Stimulated activated CD8-positive, alpha-beta memory T cell treated with anti-CD3 and anti-CD28 coated beads, Interleukin-15, amount 100 ng/mL, for 1 hour (primary cell): Measurements from ENCODE around the gene KIRREL3.

Experiments used
- DNase-seq: peaks from one replicate; pipeline ENCODE4 v3.0.0-alpha.2; 2020; ENCODE audit warnings: low read depth

The KIRREL3 gene

GRCh38 chr11:126485021-126485792 is 515.4 kb downstream of the KIRREL3 start:
- DNase-seq, result no peak

- DNase-seq, result no peak
These were observed 516.3 kb downstream of the KIRREL3 start for GRCh38 chr11:126484266-126484665.

DNA sequence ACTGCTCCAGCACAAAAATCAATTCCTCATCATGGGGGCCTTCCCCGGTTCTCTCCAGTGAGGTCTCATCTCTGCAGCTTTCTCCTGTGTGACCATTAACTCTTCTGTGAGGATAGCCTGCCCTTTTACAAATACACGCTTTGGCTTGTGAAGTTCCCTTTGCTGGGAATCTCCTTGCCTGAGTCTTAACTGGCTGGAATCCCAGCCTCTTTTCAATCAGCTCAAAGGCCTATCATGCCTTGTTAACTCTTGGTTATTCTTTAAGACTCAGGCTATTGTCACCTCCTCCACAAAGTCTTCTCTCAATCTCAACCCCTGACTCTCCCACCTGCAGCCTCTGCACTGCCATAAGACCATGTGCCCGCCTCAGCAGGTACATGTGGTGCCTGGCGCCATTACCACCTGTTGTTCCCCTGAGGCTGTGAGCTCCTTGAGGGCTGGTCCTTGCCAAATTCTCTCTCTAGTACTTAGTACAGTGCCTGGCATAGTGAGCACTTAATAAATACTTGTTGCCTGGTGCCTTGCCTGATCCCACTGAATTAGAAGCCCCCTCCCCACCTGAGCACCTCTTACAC is 516.9 kb downstream of the KIRREL3 start:
- DNase-seq, result no peak

DNA sequence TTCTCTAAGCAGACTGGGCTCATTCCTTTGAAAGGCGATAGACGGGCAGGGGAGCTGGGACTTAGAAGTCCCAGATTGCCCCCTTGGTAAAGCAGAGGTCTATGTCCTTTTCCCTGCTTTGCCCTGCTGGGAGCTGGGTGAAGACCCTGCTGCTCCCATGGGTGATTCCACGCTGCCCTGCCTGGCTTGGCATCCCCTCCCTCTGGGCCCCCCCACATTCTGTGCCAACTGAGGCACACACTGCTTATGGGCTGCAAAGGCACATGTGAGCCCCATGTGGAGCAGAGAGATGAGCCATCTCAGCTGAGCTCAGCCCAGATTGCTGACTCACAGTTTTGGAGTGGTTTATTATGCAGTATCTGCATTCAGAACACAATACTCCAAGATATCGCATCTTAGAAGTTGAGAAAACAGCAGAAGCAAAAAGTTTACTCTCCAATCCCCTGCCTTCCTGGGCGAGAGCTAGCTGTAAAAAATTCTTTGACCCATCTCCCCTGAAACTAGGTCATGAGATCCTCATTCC is 517.9 kb downstream of the KIRREL3 start:
- no peak for DNase-seq

GRCh38 chr11:126481303-126481680 is 519.3 kb downstream of the KIRREL3 start:
- DNase-seq, result no peak

- DNase-seq, result peak; percentile 40
These were observed 519.9 kb downstream of the KIRREL3 start for GRCh38 chr11:126480410-126481302.

- no peak for DNase-seq
These were observed 520.6 kb downstream of the KIRREL3 start for GRCh38 chr11:126480015-126480409.

DNA sequence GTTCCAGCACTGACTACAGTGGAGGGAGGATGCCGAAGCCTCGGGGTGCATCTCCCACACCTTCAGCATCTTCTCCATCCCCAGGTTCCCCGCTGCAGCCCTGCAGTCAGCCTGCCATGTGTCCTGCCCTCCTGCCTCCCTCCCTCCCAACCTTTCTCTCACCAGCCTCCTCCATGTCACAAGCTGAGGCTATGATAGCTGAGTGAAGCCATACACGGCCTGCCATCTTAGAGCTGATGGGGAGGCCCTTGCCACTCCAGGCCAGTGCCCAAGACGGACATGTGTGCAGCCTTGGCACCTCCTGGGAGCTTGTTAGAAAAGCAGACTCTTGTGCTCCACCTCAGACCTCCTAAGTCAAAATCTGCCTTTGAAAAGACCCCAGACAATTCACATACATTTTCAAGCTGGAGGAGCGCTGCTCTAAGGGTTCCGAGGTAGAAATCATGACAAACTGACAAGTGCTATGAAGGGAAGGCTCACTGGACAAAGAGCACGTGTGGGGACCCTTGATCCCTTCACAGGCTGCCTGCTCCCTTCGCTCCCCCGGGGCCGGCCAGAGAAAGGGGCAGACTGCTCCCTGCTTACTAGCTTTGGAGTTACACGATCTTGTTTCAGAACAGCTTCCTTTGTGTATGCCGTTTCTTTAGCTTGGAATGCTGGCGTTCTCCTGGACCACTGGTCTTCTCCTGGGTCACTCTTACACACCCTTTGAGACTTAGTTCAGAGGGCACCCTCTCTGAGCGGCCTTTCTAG is 521.2 kb downstream of the KIRREL3 start:
- DNase-seq, result no peak

DNA sequence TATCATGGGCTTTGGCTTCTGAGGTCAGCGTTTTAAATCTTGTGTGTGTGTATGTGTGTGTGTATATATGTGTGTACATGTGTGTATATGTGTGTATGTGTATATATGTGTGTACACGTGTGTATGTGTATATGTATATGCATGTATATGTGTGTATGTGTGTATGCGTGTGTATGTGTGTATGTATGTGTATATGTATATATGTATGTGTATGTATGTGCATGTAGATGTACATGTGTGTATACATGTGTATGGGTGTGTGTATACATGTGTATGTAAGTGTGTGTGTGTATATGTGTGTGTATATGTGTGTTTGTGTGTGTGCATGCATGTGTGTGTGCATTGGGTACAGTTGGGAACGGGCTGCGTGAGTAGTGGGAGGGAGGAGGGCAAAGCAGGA is 522.1 kb downstream of the KIRREL3 start:
- no peak for DNase-seq

- no peak for DNase-seq
These were observed 522.9 kb downstream of the KIRREL3 start for GRCh38 chr11:126477535-126478305.

DNA sequence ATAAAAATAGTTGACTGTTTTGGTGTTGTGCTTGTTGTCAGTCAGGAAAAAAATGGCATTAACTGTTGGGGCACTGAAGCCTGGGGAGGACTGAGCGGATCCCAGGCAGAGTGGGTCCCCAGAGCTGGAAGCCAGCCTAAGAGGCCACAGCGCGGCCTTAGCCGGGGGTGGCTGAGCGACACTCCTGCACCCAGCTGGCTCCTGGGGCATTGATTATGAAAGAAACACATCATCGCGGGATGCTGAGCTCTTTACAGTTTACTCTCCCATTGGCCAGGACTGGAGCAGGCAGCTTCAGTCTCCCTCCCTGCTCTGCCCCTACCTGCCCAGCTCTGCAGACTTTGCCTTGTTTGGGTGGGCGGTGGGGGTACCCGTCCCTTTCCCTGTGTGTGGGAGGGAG is 523.6 kb downstream of the KIRREL3 start:
- no peak for DNase-seq

- DNase-seq, result no peak
These were observed 524.2 kb downstream of the KIRREL3 start for GRCh38 chr11:126476266-126476924.

GRCh38 chr11:126475014-126475991 is 525.3 kb downstream of the KIRREL3 start:
- DNase-seq, result no peak

GRCh38 chr11:126474220-126474619 is 526.4 kb downstream of the KIRREL3 start:
- DNase-seq, result no peak

DNA sequence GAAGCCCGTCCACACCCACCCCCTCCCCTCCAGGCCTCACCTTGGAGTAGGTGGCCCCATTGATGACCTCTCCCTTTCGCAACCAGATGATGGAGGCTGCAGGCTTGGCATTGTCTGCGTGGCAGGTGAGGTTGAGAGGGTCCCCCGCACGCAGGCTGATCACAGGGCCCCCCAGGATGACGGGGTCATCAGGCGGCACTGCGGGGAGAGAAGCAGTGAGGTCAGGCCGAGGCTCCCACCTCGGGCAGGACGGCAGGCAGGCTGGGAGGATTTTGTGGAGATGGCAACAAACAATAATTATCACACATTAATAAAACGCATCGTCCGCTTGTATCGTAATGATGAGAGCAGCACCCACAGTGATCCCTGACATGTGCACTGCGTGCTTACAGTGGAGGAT is 527.3 kb downstream of the KIRREL3 start:
- DNase-seq, result no peak

DNA sequence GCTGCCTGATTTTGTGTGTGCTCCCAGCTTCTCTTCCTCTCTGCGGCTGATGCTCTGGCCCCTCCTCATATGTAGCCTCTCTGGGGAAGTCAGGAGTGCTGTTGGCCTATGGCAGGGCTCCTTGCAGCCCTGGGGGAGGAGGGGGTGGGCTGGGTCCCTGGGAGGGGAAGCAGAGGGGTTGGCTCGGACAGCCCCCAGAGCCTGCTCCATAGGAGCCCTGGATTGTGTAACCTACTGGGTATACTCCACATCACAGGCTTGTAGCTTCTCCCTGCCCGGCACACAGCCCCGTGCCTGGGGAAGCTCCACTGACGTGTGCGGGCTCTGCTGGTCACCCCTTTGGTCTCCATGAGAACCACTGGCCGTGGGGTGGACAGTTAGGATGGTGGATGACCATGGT is 531.3 kb downstream of the KIRREL3 start:
- no peak for DNase-seq

- no peak for DNase-seq
These were observed 532.5 kb downstream of the KIRREL3 start for GRCh38 chr11:126468102-126468521.

DNA sequence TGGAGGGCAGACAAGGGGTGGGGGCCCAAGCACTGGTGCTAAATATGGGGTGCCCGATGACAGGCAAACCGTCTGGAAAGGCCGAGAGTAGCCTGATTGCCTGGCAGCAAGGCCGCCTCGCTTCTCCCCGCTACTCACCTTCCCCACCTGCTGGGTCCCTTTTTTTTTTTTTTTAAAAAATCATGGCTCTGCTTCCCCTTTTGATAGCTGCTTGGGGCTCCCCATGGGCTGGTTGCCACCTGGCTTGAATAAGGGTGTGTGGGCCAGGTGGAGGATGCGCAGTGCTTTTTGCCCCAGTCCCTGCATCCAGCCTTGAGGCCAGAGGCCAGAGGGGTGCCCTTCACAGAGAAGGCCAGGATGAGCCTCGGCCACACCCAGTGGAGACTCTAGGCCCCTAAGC is 533.1 kb downstream of the KIRREL3 start:
- no peak for DNase-seq

- DNase-seq, result no peak
These were observed 533.6 kb downstream of the KIRREL3 start for GRCh38 chr11:126467046-126467370.
